Choroid plexus epithelial cell (primary cell): ENCODE results near the gene CDH13.

ENCODE experiments used
- DNase-seq: peaks from one replicate; pipeline ENCODE4 v3.0.0-alpha.2; 2010; ENCODE audit warnings: low read depth
- H3K4me3 ChIP-seq: 2 replicates; pipeline ENCODE4 v1.5.1; 2011; ENCODE audit warnings: low read depth, mild to moderate bottlenecking, control low read depth, low read length, moderate library complexity
- TF ChIP-seq, protein P1 (sequence below): conservative IDR thresholded peaks from 2 replicates; pipeline ENCODE4 v1.5.1; 2011; ENCODE audit warnings: low read depth, mild to moderate bottlenecking, control low read depth, inconsistent platforms, low read length, moderate library complexity

Gene CDH13

DNA sequence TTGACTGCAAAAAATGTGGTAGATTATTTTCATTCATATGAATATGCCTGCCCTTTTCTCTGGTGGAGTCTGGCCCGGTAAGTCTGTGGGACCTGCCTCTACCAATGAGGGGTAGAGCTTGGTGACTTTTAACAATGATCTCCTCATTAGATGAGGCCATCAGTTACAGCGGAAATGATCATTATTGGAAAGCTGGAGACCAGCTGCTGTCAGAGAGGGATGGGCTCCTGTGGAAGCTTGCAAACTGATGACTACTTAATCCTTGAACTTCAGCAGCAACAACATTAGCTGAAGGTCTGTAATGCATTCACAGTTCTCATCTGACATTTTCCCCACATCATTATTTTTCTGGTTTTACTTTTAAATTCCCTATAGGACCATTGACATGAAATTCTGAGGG is 194.1 kb downstream of the CDH13 start:
- TF ChIP-seq, protein P1, sequence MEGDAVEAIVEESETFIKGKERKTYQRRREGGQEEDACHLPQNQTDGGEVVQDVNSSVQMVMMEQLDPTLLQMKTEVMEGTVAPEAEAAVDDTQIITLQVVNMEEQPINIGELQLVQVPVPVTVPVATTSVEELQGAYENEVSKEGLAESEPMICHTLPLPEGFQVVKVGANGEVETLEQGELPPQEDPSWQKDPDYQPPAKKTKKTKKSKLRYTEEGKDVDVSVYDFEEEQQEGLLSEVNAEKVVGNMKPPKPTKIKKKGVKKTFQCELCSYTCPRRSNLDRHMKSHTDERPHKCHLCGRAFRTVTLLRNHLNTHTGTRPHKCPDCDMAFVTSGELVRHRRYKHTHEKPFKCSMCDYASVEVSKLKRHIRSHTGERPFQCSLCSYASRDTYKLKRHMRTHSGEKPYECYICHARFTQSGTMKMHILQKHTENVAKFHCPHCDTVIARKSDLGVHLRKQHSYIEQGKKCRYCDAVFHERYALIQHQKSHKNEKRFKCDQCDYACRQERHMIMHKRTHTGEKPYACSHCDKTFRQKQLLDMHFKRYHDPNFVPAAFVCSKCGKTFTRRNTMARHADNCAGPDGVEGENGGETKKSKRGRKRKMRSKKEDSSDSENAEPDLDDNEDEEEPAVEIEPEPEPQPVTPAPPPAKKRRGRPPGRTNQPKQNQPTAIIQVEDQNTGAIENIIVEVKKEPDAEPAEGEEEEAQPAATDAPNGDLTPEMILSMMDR: no peak
- no peak overlapping the region for H3K4me3 ChIP-seq
- DNase-seq: no peak

GRCh38 chr16:82824408-82824807 is 197.6 kb downstream of the CDH13 start:
- TF ChIP-seq, protein P1: no peak
- DNase-seq: peak; percentile 20
- H3K4me3 ChIP-seq: no peak overlapping the region

DNA sequence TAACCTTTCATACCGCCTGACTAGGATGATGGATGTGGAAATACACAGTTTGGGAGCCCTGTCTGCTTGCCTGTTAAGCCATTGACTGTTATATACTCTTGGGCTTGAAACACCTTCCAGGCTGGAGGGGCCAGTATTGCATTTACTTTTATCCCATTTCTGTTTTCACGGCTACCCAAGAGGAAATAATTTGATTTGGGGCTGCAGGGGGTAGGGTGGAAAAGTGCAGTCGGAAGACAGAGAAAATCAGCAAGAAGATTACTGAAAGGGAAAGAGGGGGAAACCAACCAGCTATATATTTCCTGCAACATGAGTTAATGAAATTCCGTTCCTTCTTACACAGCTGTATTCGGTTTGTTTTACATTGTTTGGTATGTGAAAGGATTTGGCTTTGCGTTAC is 202.5 kb downstream of the CDH13 start:
- DNase-seq: no peak
- H3K4me3 ChIP-seq: no peak overlapping the region
- TF ChIP-seq, protein P1: no peak

DNA sequence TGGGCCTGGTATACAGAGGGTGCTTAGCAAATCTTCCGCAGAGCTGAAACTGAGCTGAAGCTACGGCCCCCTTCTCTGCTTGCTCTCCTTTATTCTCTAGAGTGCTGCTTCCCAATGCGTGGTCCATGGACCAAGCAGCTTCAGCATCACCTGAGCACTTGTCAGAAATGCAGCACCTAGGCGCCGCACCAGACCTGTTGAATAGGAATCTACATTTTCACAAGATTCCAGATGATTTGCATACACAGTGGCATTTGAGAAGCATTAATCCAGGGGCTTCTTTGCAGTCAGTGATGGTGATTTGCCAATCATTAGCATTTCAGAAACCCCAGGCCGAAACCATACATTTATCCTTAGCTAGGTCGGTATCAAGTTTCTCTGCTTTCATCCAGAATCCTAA is 204.2 kb downstream of the CDH13 start:
- no peak for DNase-seq
- TF ChIP-seq, protein P1: no peak

DNA sequence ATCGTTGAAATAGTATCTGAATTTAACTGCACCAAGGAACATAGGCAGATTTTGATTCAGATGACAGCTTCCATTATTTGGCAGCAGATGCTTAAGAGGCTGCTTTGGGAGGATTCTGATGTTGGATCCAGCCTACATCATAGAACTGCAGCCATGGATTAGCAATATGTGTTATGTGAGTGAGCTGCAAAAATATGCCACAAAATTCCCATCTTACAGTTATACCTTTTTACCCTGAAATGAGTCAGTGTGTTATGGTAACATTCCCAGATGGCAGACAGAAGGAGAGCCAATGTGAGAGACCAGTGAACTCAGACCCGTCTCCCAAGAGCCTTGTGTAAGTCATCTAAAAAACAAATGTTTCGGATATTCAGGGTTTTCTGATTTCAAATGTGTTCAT is 206.1 kb downstream of the CDH13 start:
- no peak overlapping the region for H3K4me3 ChIP-seq
- TF ChIP-seq, protein P1: no peak
- DNase-seq: peak; percentile 63

More for the DNA sequence above, 204.2 kb downstream of the CDH13 start:
- no peak overlapping the region for H3K4me3 ChIP-seq

DNA sequence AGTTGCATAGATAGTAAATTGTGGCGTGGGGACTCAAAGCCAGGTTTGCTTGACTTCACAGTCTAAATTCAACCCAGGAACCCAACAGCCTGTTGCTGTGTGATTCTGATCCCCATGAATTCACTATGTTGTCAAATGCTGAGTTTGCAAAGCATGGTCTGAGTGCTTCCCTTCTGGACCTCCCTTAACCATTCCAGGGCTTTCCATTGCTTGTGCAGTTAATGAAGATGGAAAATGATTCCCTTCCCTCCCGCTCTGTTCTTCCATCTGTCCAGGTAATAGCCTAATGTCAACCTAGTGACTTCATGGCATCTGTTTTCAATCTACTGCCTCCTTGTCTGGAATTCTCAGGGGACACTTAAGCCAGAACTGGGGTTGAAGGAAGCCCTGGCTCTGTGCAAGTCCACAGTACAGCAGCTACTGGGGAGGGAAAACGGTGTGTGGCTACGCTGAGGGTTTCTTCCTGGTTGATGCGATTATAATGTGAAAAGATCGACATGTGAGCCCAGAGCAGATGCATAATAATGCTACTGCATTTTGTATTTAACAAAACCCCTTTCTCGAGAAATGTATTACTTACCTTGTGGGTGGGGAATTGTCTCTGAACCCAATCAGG is 206.7 kb downstream of the CDH13 start:
- DNase-seq: no peak
- TF ChIP-seq, protein P1: no peak
- H3K4me3 ChIP-seq: no peak overlapping the region

DNA sequence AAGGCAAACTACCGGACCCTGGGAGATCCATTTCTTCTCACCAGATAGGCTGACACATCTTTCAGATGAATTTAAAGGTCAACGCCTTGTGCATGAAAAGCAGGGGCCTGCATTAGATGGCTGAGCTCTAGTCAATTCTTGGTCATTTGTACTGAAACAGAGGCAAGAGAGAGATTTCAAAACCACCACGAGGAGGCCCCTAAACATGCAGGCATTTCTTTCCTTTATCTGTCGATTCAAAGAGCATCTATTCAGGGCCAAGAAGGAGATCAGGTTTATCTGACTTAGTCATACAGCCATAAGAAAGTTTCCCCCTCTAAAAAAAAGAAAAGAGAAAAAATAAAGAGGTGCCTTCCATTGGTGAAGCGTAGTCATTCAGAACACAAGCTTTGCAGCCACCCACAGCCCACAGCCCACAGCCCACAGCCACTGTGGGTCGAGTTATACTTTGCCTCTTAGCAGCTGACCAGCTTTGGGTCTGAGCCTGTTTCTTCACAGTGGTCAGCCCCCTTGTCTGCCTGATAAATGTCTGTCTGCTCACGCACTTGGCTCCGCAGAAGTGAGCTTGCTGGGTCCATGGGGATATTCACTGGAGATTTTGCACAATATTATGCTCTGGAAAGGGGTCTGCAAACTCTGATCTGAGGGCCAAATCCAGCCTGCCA is 207.5 kb downstream of the CDH13 start:
- H3K4me3 ChIP-seq: no peak overlapping the region
- TF ChIP-seq, protein P1: no peak
- no peak for DNase-seq
